Measurements from ENCODE around the gene KDM8.

DNA sequence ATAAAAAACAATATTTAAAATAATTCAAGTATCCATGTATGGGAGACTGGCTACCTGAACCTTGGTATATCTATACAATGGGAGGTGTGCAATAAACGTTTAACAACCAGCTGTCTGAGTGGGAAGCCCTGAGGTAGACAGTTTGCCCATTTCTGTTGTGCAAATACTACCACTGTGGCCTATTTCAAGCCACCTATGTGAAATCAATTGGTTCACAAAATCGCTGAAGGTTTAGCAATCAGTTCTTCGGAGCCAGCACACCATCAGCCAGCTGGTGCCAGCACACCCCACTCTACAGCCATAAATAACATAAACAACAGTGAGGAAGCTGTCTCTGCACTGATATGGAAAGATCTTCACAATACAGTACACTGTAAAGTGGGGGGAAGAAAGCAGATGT, 46.7 kb upstream of the KDM8 start:
- TF ChIP-seq, protein P1, sequence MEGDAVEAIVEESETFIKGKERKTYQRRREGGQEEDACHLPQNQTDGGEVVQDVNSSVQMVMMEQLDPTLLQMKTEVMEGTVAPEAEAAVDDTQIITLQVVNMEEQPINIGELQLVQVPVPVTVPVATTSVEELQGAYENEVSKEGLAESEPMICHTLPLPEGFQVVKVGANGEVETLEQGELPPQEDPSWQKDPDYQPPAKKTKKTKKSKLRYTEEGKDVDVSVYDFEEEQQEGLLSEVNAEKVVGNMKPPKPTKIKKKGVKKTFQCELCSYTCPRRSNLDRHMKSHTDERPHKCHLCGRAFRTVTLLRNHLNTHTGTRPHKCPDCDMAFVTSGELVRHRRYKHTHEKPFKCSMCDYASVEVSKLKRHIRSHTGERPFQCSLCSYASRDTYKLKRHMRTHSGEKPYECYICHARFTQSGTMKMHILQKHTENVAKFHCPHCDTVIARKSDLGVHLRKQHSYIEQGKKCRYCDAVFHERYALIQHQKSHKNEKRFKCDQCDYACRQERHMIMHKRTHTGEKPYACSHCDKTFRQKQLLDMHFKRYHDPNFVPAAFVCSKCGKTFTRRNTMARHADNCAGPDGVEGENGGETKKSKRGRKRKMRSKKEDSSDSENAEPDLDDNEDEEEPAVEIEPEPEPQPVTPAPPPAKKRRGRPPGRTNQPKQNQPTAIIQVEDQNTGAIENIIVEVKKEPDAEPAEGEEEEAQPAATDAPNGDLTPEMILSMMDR (conservative IDR thresholded peaks at IDR 0.05; ENCODE audit: low read depth, low read length), result no peak
- no peak for TF ChIP-seq EZH2phosphoT487 (IDR thresholded peaks at IDR 0.05; ENCODE audit: borderline replicate concordance, low read length)
